GM13977 (cell line): ENCODE results near the gene DDX54.

Source experiments
- DNase-seq: peaks from one replicate; pipeline ENCODE4 v3.0.0; 2012; ENCODE audit warnings: low spot score
- CTCF ChIP-seq: IDR thresholded peaks from 2 replicates; pipeline ENCODE4 v1.5.1; 2012; ENCODE audit warnings: mild to moderate bottlenecking, control low read depth; ENCODE audit not compliant: insufficient read depth; ENCODE audit errors: extremely low read depth, missing control alignments
- in situ Hi-C: fragments of 300-500 bp; cut with MboI; formaldehyde crosslinking; loops from one replicate; pipeline ENCODE4 v1.12.0; 2022; ENCODE audit warnings: low sequenced_read_pairs, low pct_unique_long_range_greater_than_20kb, mixed read lengths, inconsistent platforms; ENCODE audit not compliant: unreplicated experiment

Gene DDX54

GRCh38 chr12:113149361-113150150 is 35.7 kb downstream of the DDX54 start, which contains the start of gene CFAP73:
Gene CFAP73, plus strand, starts transcription at chr12:113149724. Its CDS starts 134 bp downstream, at chr12:113149858.
- TF ChIP-seq CTCF: no peak
- no peak for DNase-seq
- in situ Hi-C loops: no loop called here

GRCh38 chr12:113146999-113147398 is 38.3 kb downstream of the DDX54 start:
- TF ChIP-seq CTCF: no peak
- no peak for DNase-seq
- in situ Hi-C loops: no loop called here

- in situ Hi-C loops: no loop called here
- no peak for DNase-seq
- no peak for TF ChIP-seq CTCF
These were observed 39.3 kb downstream of the DDX54 start for GRCh38 chr12:113145720-113146551.

GRCh38 chr12:113144806-113145205 is 40.5 kb downstream of the DDX54 start:
- DNase-seq: no peak
- in situ Hi-C loops: no loop called here
- TF ChIP-seq CTCF: no peak

- no peak for DNase-seq
- no peak for TF ChIP-seq CTCF
- in situ Hi-C loops: no loop called here
These were observed 41.3 kb downstream of the DDX54 start for GRCh38 chr12:113143959-113144358.

- no peak for TF ChIP-seq CTCF
- in situ Hi-C loops: no loop called here
- DNase-seq: no peak
These were observed 42.4 kb downstream of the DDX54 start for GRCh38 chr12:113142886-113143332.
